Tibial artery (tissue), 4 donors: ENCODE measurements around the gene LRRC8C.

Experiments used
- DNase-seq, 2 donors: peaks; one replicate each; pipeline ENCODE4 v3.0.0-alpha.2; 2019
- H3K27ac ChIP-seq, 2 donors: fragments of 200-600 bp; sonication (generic) in 1 of 2; 1 replicate in 1 of 2; 2 replicates in 1 of 2; pipeline ENCODE4 v1.5.1; 2018 to 2019; ENCODE audit warnings: mild to moderate bottlenecking in 1 of 2
- H3K27me3 ChIP-seq, 2 donors: fragments of 200-600 bp; sonication (generic) in 1 of 2; one replicate each; pipeline versions ENCODE4 v1.5.1 to v1.6.0; 2016 to 2019
- H3K36me3 ChIP-seq, 3 donors: fragments of 200-600 bp; sonication (generic) in 2 of 3; one replicate each; pipeline ENCODE4 v1.5.1; 2016 to 2019; ENCODE audit warnings: mild to moderate bottlenecking in 2 of 3
- H3K4me1 ChIP-seq, 4 donors: fragments of 200-600 bp; sonication (generic) in 2 of 4; 1 replicate in 3 of 4; 2 replicates in 1 of 4; pipeline ENCODE4 v1.5.1; 2016 to 2019
- H3K4me3 ChIP-seq, 2 donors: fragments of 200-600 bp; sonication (generic) in 1 of 2; 1 replicate in 1 of 2; 2 replicates in 1 of 2; pipeline ENCODE4 v1.5.1; 2018 to 2019; ENCODE audit warnings: mild to moderate bottlenecking in 2 of 2
- H3K9me3 ChIP-seq, 3 donors: fragments of 200-600 bp; sonication (generic) in 1 of 3; one replicate each; pipeline ENCODE4 v1.5.1; 2016 to 2019
- CTCF ChIP-seq, 2 experiments: fragments of 200-600 bp in 1 of 2; fragments of 450-650 bp in 1 of 2; IDR thresholded peaks; one replicate each; pipeline ENCODE4 v1.5.1; 2017 to 2019; ENCODE audit warnings: antibody characterized with exemption in 2 of 2, mild to moderate bottlenecking in 1 of 2, moderate library complexity in 1 of 2
- intact Hi-C: fragments of 100-400 bp; cut with DNase I; formaldehyde crosslinking; loops from one replicate; pipeline ENCODE4 v1.15.0; 2023; ENCODE audit warnings: low total_unique reads

The LRRC8C gene

DNA sequence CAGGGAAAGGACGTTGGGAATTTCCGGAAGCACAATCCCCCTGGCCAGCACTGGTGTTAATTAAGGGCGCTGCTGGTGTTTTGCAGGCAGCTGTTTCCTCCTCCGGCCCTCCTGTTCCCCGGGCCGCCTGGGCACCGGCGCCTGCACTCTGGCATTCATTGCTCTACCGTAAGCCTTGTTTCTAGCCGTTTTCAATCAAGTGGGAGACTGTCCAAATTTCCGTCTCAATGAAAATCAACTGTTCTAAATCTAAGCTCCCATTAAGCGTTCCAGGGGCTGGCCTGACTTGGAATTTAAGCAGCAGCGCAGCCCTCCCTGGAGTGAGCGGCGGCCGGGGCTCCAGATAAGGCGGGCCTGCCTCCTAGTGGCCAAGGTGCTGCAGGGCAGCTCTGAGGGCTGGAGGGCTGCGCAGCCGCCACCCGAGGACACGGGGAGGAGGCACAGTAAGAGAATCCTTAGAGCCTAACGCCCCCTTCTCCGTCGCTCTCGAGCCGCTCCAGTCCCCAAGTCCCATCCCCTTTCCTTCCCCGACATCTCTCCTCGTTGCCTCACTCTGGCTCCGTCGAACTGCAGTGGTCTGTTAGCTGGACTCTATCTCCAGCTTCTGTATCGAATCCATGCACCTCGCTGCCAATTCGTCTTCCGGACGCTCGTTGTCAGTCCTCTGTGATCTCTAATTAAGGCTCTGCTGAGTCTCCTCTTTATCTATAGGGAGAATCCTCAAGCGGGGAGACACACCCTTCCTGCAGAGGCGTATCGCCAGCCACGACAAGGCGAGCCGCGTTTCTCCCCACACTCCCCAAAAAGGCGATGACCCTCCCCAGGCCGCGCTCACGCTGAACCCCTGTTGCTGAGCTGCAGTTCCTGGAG, 130.1 kb downstream of the LRRC8C start:
- Histone ChIP-seq H3K9me3 (no peaks in the 10 kb centered on the region), H3K27ac (no peak overlapping the region), H3K36me3 (no peaks in the 10 kb centered on the region), H3K4me3 (peak overlapping the region; percentile 40 to 52), H3K27me3 (no peaks in the 10 kb centered on the region), H3K4me1 (peaks cover 0 to 12% (median 7%) of the 10 kb centered on the region in 4 donors)
- peak; percentile 85 to 89 for DNase-seq
- intact Hi-C loops: loop anchor here (2.0 to 10.0 kb wide), 3 partner anchors 130 to 276 kb away; partner anchors contain the start of gene LRRC8C
- TF ChIP-seq CTCF (IDR thresholded peaks at IDR 0.05): peak; percentile 95 to 96

DNA sequence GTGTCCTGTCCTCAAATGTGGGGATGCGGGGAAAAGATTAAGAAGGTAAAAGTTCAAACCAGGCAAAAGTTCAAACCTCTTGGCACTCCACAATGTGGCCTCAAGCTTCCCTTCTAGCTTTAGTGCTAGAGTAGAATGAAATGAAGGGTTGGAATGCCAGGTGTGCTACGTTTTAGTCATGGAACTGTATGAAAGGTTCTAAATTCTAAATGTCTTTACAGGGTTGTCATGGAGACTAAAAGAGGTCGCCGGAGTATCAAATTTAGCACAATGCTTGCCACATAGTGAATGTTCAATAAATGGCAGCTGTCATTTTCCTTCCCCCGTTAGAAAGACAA, 130.7 kb downstream of the LRRC8C start:
- intact Hi-C loops: loop anchor here (2.0 to 10.0 kb wide), 3 partner anchors 131 to 277 kb away; partner anchors contain the start of gene LRRC8C
- peaks cover 0 to 12% (median 7%) of the 10 kb centered on the region in 4 donors for H3K4me1 ChIP-seq
- DNase-seq: no peak
- no peaks in the 10 kb centered on the region for H3K27me3 ChIP-seq
- no peaks in the 10 kb centered on the region for H3K36me3 ChIP-seq
- H3K9me3 ChIP-seq: no peaks in the 10 kb centered on the region
- H3K27ac ChIP-seq: no peak overlapping the region
- H3K4me3 ChIP-seq: peak overlapping the region; percentile 40 to 52
- no peak for TF ChIP-seq CTCF (IDR thresholded peaks at IDR 0.05)

DNA sequence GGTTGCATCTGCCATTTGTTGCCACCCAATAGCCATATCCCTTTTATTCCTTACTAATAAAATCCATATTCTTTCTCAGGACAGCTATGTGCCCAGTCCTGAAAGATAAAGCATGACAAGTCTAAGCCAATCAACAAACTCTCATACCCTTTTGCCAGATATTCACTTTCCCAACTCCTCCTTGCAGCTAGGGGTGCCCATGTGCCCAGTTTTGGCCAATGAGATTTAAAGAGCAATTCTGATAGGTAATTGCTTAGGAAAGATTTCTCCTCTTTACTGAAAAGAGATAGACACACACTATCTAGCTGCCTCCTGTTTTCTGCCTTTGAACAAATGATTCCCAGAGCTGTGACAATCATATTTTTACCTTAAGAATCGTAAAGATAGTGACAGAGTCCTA, 132.9 kb downstream of the LRRC8C start:
- Histone ChIP-seq H3K27ac (no peak overlapping the region), H3K4me1 (peaks cover 0 to 12% (median 7%) of the 10 kb centered on the region in 4 donors), H3K36me3 (no peaks in the 10 kb centered on the region), H3K27me3 (peaks cover 0 to 4% of the 10 kb centered on the region in 2 donors), H3K9me3 (no peaks in the 10 kb centered on the region), H3K4me3 (no peak overlapping the region)
- DNase-seq: no peak
- intact Hi-C loops: loop anchor here (10.0 kb wide), 1 partner anchor 161 kb away; no protein-coding TSS in a partner anchor
- no peak for TF ChIP-seq CTCF (IDR thresholded peaks at IDR 0.05)

GRCh38 chr1:89767618-89768017, 134.7 kb downstream of the LRRC8C start:
- intact Hi-C loops: loop anchor here (10.0 kb wide), 1 partner anchor 163 kb away; no protein-coding TSS in a partner anchor
- no peak for TF ChIP-seq CTCF (IDR thresholded peaks at IDR 0.05)
- Histone ChIP-seq H3K27me3 (peaks cover 0 to 4% of the 10 kb centered on the region in 2 donors), H3K4me1 (peaks cover 0 to 8% (median 5%) of the 10 kb centered on the region in 4 donors), H3K9me3 (no peaks in the 10 kb centered on the region), H3K27ac (no peak overlapping the region), H3K36me3 (no peaks in the 10 kb centered on the region), H3K4me3 (no peak overlapping the region)
- no peak for DNase-seq
